CD4-positive, alpha-beta T cell (primary cell): ENCODE data around the gene FAM120B. TPM values are rescaled to one million over a fixed set of nuclear protein-coding genes. Genes with fewer than 3 reads are reported as not detected.

Experiments used
- ATAC-seq: fragments of 200-7000 bp; cut with Tn5 transposase; one replicate; pipeline ENCODE4 v1.10.0; 2022; ENCODE audit warnings: mild to moderate bottlenecking; ENCODE audit not compliant: poor library complexity
- CTCF ChIA-PET: fragments of 350-600 bp; sonication (Branson Sonifier 250); formaldehyde crosslinking; loops from one replicate; lab custom pipeline; 2021; ENCODE audit warnings: antibody characterized with exemption, inconsistent platforms; lab: Charles Lee
- POLR2A ChIA-PET: fragments of 350-600 bp; sonication (Branson Sonifier 250); formaldehyde crosslinking; loops from one replicate; lab custom pipeline; 2021; ENCODE audit warnings: antibody characterized with exemption, inconsistent platforms; lab: Charles Lee
- DNase-seq, 14 experiments: peaks; one replicate each; pipeline ENCODE4 v3.0.0-alpha.2; 2013 to 2020; ENCODE audit warnings: mixed read lengths in 2 of 14
- H3K27ac ChIP-seq, 2 donors: one replicate each; pipeline versions ENCODE4 v1.5.1 to v1.7.0; 2013; ENCODE audit warnings: low read length in 2 of 2, low read depth in 1 of 2, mild to moderate bottlenecking in 1 of 2
- H3K27me3 ChIP-seq, 2 experiments: 1 replicate in 1 of 2; 2 replicates in 1 of 2; pipeline versions ENCODE4 v1.6.1 to v1.7.0; 2013; ENCODE audit warnings: low read length in 2 of 2, control low read depth in 1 of 2, mild to moderate bottlenecking in 1 of 2, moderate library complexity in 1 of 2; ENCODE audit not compliant: insufficient read depth in 2 of 2, control insufficient read depth in 1 of 2
- H3K36me3 ChIP-seq: one replicate; pipeline ENCODE4 v1.6.1; 2013; ENCODE audit warnings: low read length, control low read depth; ENCODE audit not compliant: insufficient read depth
- H3K4me1 ChIP-seq: one replicate; pipeline ENCODE4 v1.6.1; 2013; ENCODE audit warnings: low read length, control low read depth; ENCODE audit not compliant: insufficient read depth
- H3K4me3 ChIP-seq: one replicate; pipeline ENCODE4 v1.5.1; 2013; ENCODE audit warnings: mild to moderate bottlenecking, low read length, moderate library complexity
- H3K9me3 ChIP-seq, 2 experiments: 1 replicate in 1 of 2; 2 replicates in 1 of 2; pipeline versions ENCODE4 v1.6.1 to v1.7.0; 2013; ENCODE audit warnings: low read length in 2 of 2, mild to moderate bottlenecking in 2 of 2, control low read depth in 1 of 2, moderate library complexity in 1 of 2; ENCODE audit not compliant: control insufficient read depth in 1 of 2, insufficient read depth in 1 of 2
- H3K27ac Mint-ChIP-seq: one replicate; pipeline ENCODE4 v1.8.0; 2020; ENCODE audit warnings: mixed read lengths
- H3K27me3 Mint-ChIP-seq: one replicate; pipeline ENCODE4 v1.8.0; 2021; ENCODE audit warnings: mixed read lengths
- H3K36me3 Mint-ChIP-seq: one replicate; pipeline ENCODE4 v1.8.0; 2021; ENCODE audit warnings: low read depth, mixed read lengths
- H3K4me1 Mint-ChIP-seq: one replicate; pipeline ENCODE4 v1.8.0; 2021; ENCODE audit warnings: low read depth, mixed read lengths
- H3K4me3 Mint-ChIP-seq: one replicate; pipeline ENCODE4 v1.8.0; 2020; ENCODE audit warnings: mild to moderate bottlenecking, mixed read lengths
- H3K9me3 Mint-ChIP-seq: one replicate; pipeline ENCODE4 v1.8.0; 2020; ENCODE audit warnings: mixed read lengths
- intact Hi-C, 2 experiments: fragments of 100-400 bp; cut with DNase I in 1 of 2; cut with micrococcal nuclease in 1 of 2; formaldehyde crosslinking; loops; one replicate each; pipeline versions ENCODE4 v1.15.1 to v1.9.0; 2023 to 2025; cut with DNase I, micrococcal nuclease
- total RNA-seq, 174 experiments: library from RNA in 2 of 174; stranded (reverse) in 2 of 174; gene quantifications; one replicate each; pipeline ENCODE4 v1.2.3 and lab custom pipeline; 2021 to 2026
- TF ChIP-seq, protein P1 (sequence below): fragments of 200-600 bp; IDR thresholded peaks from one replicate; pipeline ENCODE4 v1.8.0; 2022; ENCODE audit warnings: antibody characterized with exemption, mild to moderate bottlenecking

Gene FAM120B
- total RNA-seq, 2 experiments from 2014 or later = 24.1 to 26.7 TPM

DNA sequence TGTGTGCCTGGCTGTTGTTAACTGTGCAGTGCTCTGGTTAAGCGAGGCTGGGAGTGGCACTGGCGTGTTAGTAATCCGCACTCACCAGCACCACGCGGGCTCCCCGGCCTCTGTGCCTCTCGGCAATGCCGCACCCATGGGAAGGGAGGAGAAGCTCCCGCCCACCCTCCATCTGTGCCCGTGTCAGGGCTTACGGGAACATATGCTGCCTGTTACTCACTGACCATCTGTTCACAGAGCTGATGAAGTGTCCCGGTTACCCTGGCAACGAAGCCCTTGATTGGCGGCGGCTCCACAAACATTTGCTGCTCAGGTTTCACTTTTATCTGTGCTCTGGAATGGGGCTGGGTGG is 131.8 kb downstream of the FAM120B start:
- POLR2A ChIA-PET = no interaction called here
- DNase-seq = peak in 4 of 14 experiments; percentile 15 to 34 (median 20)
- Mint-ChIP-seq H3K27ac (no peak overlapping the region), H3K4me3 (peak overlapping the region; percentile 25), H3K36me3 (no peaks in the 10 kb centered on the region), H3K9me3 (peaks cover 2% of the 10 kb centered on the region), H3K27me3 (peaks cover 9% of the 10 kb centered on the region), H3K4me1 (peaks cover 4% of the 10 kb centered on the region)
- TF ChIP-seq, protein P1, sequence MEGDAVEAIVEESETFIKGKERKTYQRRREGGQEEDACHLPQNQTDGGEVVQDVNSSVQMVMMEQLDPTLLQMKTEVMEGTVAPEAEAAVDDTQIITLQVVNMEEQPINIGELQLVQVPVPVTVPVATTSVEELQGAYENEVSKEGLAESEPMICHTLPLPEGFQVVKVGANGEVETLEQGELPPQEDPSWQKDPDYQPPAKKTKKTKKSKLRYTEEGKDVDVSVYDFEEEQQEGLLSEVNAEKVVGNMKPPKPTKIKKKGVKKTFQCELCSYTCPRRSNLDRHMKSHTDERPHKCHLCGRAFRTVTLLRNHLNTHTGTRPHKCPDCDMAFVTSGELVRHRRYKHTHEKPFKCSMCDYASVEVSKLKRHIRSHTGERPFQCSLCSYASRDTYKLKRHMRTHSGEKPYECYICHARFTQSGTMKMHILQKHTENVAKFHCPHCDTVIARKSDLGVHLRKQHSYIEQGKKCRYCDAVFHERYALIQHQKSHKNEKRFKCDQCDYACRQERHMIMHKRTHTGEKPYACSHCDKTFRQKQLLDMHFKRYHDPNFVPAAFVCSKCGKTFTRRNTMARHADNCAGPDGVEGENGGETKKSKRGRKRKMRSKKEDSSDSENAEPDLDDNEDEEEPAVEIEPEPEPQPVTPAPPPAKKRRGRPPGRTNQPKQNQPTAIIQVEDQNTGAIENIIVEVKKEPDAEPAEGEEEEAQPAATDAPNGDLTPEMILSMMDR = no peak
- H3K36me3 ChIP-seq = no peaks in the 10 kb centered on the region
- no peak for ATAC-seq
- peaks cover 4 to 31% of the 10 kb centered on the region in 2 experiments for H3K9me3 ChIP-seq
- peaks cover 4% of the 10 kb centered on the region for H3K4me1 ChIP-seq
- no peak overlapping the region for H3K27ac ChIP-seq
- peaks cover 0 to 3% of the 10 kb centered on the region in 2 experiments for H3K27me3 ChIP-seq
- peak overlapping the region; percentile 25 for H3K4me3 ChIP-seq
- intact Hi-C loops = no loop called here
- CTCF ChIA-PET = no interaction called here

DNA sequence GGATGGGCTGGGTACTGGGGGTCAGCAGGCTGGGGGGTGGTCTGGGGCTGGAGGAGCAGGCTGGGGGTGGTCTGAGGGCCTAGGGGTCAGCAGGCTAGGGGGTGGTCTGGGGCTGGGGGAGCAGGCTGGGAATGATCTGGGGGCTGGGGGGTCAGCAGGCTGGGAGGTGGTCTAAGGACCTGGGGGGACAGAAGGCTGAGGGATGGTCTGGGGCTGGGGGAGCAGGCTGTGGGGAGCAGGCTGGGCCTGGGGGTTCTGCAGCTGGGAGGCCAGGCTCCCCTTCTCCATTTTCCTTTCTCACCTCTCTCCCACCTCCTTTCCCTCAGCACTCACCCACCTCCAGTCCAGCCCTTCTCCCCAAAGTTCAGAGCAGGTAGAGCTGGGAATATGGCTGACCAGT is 132.3 kb downstream of the FAM120B start:
- CTCF ChIA-PET = no interaction called here
- no peaks in the 10 kb centered on the region for H3K36me3 ChIP-seq
- POLR2A ChIA-PET = no interaction called here
- no peak overlapping the region for H3K27ac ChIP-seq
- ATAC-seq (no peak), DNase-seq (no peak)
- Mint-ChIP-seq H3K4me1 (peaks cover 4% of the 10 kb centered on the region), H3K27me3 (peaks cover 9% of the 10 kb centered on the region), H3K36me3 (no peaks in the 10 kb centered on the region), H3K9me3 (peaks cover 2% of the 10 kb centered on the region), H3K4me3 (no peak overlapping the region), H3K27ac (no peak overlapping the region)
- peaks cover 0 to 2% of the 10 kb centered on the region in 2 experiments for H3K27me3 ChIP-seq
- H3K9me3 ChIP-seq = peaks cover 4 to 31% of the 10 kb centered on the region in 2 experiments
- peaks cover 4% of the 10 kb centered on the region for H3K4me1 ChIP-seq
- intact Hi-C loops = no loop called here
- TF ChIP-seq, protein P1 = no peak
- no peak overlapping the region for H3K4me3 ChIP-seq

DNA sequence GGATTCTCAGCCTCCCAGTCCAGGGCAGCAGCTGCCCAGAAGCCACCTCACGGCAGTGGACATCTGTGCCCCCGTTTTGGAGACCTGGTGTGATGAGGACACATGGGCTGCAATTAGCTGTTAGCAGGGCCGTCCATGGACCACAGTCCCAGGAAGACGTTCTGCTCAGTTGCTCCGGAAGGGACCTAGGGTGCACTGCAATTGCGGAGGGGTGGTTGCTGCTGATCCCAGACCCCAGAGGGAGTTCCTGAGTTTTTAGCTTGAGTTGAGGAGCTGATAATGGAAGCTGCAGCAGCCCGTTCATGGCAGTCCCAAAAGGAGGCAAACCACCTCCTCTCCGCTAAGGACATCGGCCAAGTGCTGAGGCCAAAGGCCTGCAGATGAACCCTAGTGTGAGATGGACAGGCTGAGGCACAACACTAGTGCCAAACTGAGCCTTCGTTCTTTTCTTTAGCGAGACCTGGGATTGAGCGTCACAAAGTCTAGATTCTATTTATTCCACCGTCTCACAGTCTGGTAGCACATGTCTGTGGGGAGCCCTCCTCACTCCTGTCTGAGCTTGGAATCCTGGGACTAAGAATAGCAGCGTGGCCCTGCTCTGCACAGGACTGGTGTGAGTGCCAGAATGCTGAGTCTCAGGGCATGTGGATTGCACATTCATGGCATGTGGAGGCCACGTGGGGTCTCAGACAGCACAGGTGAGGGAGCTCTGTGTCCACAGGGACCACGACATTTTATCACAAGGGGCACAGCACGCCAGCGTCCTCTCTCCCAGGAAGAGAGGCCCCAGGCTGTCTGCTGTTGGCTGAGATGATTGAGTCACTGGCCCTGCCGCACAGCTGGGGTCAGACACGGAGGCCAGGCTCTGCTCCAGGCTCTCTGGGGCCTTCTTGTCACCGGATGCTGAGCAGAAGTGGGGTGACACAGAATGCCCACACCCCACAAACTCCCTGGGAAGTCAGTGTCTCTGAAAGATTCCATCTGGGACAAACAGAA is 133.1 kb downstream of the FAM120B start:
- Histone ChIP-seq H3K36me3 (no peaks in the 10 kb centered on the region), H3K4me1 (peaks cover 4% of the 10 kb centered on the region), H3K27me3 (no peaks in the 10 kb centered on the region), H3K27ac (no peak overlapping the region), H3K9me3 (peaks cover 4 to 24% of the 10 kb centered on the region in 2 experiments), H3K4me3 (no peak overlapping the region)
- DNase-seq (no peak), ATAC-seq (no peak)
- CTCF ChIA-PET = no interaction called here
- H3K27me3 Mint-ChIP-seq = peaks cover 9% of the 10 kb centered on the region
- intact Hi-C loops = no loop called here
- POLR2A ChIA-PET = no interaction called here
- H3K27ac Mint-ChIP-seq = no peak overlapping the region
- peaks cover 4% of the 10 kb centered on the region for H3K4me1 Mint-ChIP-seq
- H3K36me3 Mint-ChIP-seq = no peaks in the 10 kb centered on the region
- TF ChIP-seq, protein P1 = no peak
- H3K4me3 Mint-ChIP-seq = no peak overlapping the region
- H3K9me3 Mint-ChIP-seq = peaks cover 2% of the 10 kb centered on the region
